HepG2 (cell line): ENCODE measurements around the gene MRPL18. TPM values are rescaled to one million over a fixed set of nuclear protein-coding genes. Genes with fewer than 3 reads are reported as not detected.

Source experiments
- CCDC6 ChIP-seq: sonication (generic); formaldehyde crosslinking; IDR thresholded peaks from 2 replicates; pipeline ENCODE4 v1.8.1; 2022; ENCODE audit warnings: mild to moderate bottlenecking, missing genetic modification reagents, moderate library complexity
- FOXC1 ChIP-seq: sonication (generic); formaldehyde crosslinking; IDR thresholded peaks from 2 replicates; pipeline ENCODE4 v1.8.0; 2022; ENCODE audit warnings: mild to moderate bottlenecking, missing genetic modification reagents, borderline replicate concordance
- GATAD1 ChIP-seq: IDR thresholded peaks from 2 replicates; pipeline ENCODE4 v1.6.1; 2016; ENCODE audit warnings: missing genetic modification reagents, missing compliant biosample characterization
- HNRNPL ChIP-seq: fragments of 200-400 bp; formaldehyde crosslinking; IDR thresholded peaks from 2 replicates; pipeline ENCODE4 v1.6.1; 2017; ENCODE audit warnings: mild to moderate bottlenecking, low read depth, low read length
- HOXA7 ChIP-seq: sonication (generic); formaldehyde crosslinking; IDR thresholded peaks from 2 replicates; pipeline ENCODE4 v1.8.1; 2022; ENCODE audit warnings: mild to moderate bottlenecking, missing genetic modification reagents, moderate library complexity
- JUN ChIP-seq: sonication (generic); formaldehyde crosslinking; IDR thresholded peaks from 2 replicates; pipeline ENCODE4 v1.4.0; 2020; ENCODE audit warnings: mild to moderate bottlenecking, missing genetic modification reagents
- MAFK ChIP-seq, 2 experiments: IDR thresholded peaks in 1 of 2; conservative IDR thresholded peaks in 1 of 2; 2 replicates each; pipeline ENCODE4 v1.6.1; 2011; ENCODE audit warnings: improper control_type of control experiment in 2 of 2, low read length in 2 of 2
- MLX ChIP-seq: IDR thresholded peaks from 2 replicates; pipeline ENCODE4 v1.6.1; 2016
- PCBP1 ChIP-seq: fragments of 200-400 bp; formaldehyde crosslinking; IDR thresholded peaks from 2 replicates; pipeline ENCODE4 v1.6.1; 2017; ENCODE audit warnings: mild to moderate bottlenecking, low read depth, low read length, borderline replicate concordance
- POGZ ChIP-seq: sonication (generic); formaldehyde crosslinking; IDR thresholded peaks from 2 replicates; pipeline ENCODE4 v1.4.0; 2020; ENCODE audit warnings: mild to moderate bottlenecking, missing genetic modification reagents
- SIN3A ChIP-seq: IDR thresholded peaks from 2 replicates; pipeline ENCODE4 v1.6.1; 2011; ENCODE audit warnings: low read depth, mild to moderate bottlenecking, control low read depth, low read length, borderline replicate concordance
- SP140L ChIP-seq: sonication (generic); formaldehyde crosslinking; IDR thresholded peaks from 2 replicates; pipeline ENCODE4 v1.4.0; 2020; ENCODE audit warnings: missing genetic modification reagents, borderline replicate concordance
- ZBTB8A ChIP-seq: sonication (generic); formaldehyde crosslinking; IDR thresholded peaks from 2 replicates; pipeline ENCODE4 v1.4.0; 2020; ENCODE audit warnings: mild to moderate bottlenecking, low read depth, missing genetic modification reagents, borderline replicate concordance
- ZFP62 ChIP-seq: sonication (generic); formaldehyde crosslinking; IDR thresholded peaks from 2 replicates; pipeline ENCODE4 v1.4.0; 2020; ENCODE audit warnings: missing genetic modification reagents
- ZMYM4 ChIP-seq: sonication (generic); formaldehyde crosslinking; IDR thresholded peaks from 2 replicates; pipeline ENCODE4 v1.8.1; 2023; ENCODE audit warnings: mild to moderate bottlenecking, missing genetic modification reagents
- ZNF124 ChIP-seq: sonication (generic); formaldehyde crosslinking; IDR thresholded peaks from 2 replicates; pipeline ENCODE4 v1.4.0; 2020; ENCODE audit warnings: missing genetic modification reagents
- ZNF326 ChIP-seq: sonication (generic); formaldehyde crosslinking; IDR thresholded peaks from 2 replicates; pipeline ENCODE4 v1.4.0; 2020; ENCODE audit warnings: missing genetic modification reagents, borderline replicate concordance
- ZNF501 ChIP-seq: sonication (generic); formaldehyde crosslinking; IDR thresholded peaks from 2 replicates; pipeline ENCODE4 v1.5.1; 2020; ENCODE audit warnings: mild to moderate bottlenecking, moderate library complexity, missing genetic modification reagents
- ZNF572 ChIP-seq: sonication (generic); formaldehyde crosslinking; IDR thresholded peaks from 2 replicates; pipeline ENCODE4 v1.5.1; 2020; ENCODE audit warnings: mild to moderate bottlenecking, missing genetic modification reagents
- ZNF703 ChIP-seq: sonication (generic); formaldehyde crosslinking; IDR thresholded peaks from 2 replicates; pipeline ENCODE4 v1.5.1; 2020; ENCODE audit warnings: missing genetic modification reagents, mild to moderate bottlenecking, moderate library complexity, borderline replicate concordance
- ZSCAN9 ChIP-seq: IDR thresholded peaks from 2 replicates; pipeline ENCODE4 v1.6.1; 2016; ENCODE audit warnings: borderline replicate concordance
- polyA plus RNA-seq, 8 experiments: library from polyadenylated mRNA; depleted of rRNA in 3 of 8; stranded (reverse) in 7 of 8; unstranded in 1 of 8; fragments of >200 nt; fragmentation: Illumina TruSeq in 4 of 8; extraction: Trizol in 4 of 8; gene quantifications; 2 replicates each; pipeline versions ENCODE4 v1.2.1 to v1.2.3, GENCODE V29; 2011 to 2016; ENCODE audit warnings: low read depth in 4 of 8, missing spikeins in 1 of 8, mixed read lengths in 1 of 8; ENCODE audit not compliant: insufficient read depth in 1 of 8
- total RNA-seq, 5 experiments: library from RNA; depleted of rRNA; stranded (reverse); fragments of >200 nt; fragmentation: Illumina TruSeq; extraction: Trizol; gene quantifications; 2 replicates each; pipeline ENCODE4 v1.2.3, GENCODE V29; 2016; ENCODE audit warnings: low read depth in 1 of 5
- TF ChIP-seq, protein P1 (sequence below): sonication (generic); formaldehyde crosslinking; IDR thresholded peaks from 2 replicates; pipeline ENCODE4 v1.5.1; 2020; ENCODE audit warnings: missing genetic modification reagents, mild to moderate bottlenecking, borderline replicate concordance
- TF ChIP-seq, protein P2 (sequence below): sonication (generic); formaldehyde crosslinking; IDR thresholded peaks from 2 replicates; pipeline ENCODE4 v1.4.0; 2020; ENCODE audit warnings: missing genetic modification reagents, borderline replicate concordance

Gene MRPL18
- total and polyA plus RNA-seq, 2 of the 13 experiments (the other 11 are each of a cell fraction or from before 2014, with no cell fraction given): 85.6 to 176 TPM

- TF ChIP-seq ZNF326: no peak
- TF ChIP-seq JUN (CRISPR knock-in tag): no peak; the same call in 1 of the 2 replicates
- no peak for TF ChIP-seq HOXA7 (CRISPR knock-in tag)
- peak; percentile 97; the same call in 1 of the 2 replicates for TF ChIP-seq ZNF703 (CRISPR knock-in tag)
- TF ChIP-seq, protein P1, sequence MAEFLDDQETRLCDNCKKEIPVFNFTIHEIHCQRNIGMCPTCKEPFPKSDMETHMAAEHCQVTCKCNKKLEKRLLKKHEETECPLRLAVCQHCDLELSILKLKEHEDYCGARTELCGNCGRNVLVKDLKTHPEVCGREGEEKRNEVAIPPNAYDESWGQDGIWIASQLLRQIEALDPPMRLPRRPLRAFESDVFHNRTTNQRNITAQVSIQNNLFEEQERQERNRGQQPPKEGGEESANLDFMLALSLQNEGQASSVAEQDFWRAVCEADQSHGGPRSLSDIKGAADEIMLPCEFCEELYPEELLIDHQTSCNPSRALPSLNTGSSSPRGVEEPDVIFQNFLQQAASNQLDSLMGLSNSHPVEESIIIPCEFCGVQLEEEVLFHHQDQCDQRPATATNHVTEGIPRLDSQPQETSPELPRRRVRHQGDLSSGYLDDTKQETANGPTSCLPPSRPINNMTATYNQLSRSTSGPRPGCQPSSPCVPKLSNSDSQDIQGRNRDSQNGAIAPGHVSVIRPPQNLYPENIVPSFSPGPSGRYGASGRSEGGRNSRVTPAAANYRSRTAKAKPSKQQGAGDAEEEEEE: no peak; the same call in 1 of the 2 replicates
- no peak for TF ChIP-seq ZFP62 (CRISPR knock-in tag)
- TF ChIP-seq CCDC6: peak; percentile 95
- no peak; the same call in none of the 2 replicates for TF ChIP-seq ZBTB8A (CRISPR knock-in tag)
- peak; percentile 86; the same call in 1 of the 2 replicates for TF ChIP-seq ZSCAN9 (CRISPR knock-in tag)
- TF ChIP-seq MLX (CRISPR knock-in tag): no peak
- TF ChIP-seq SP140L (CRISPR knock-in tag): no peak; the same call in 1 of the 2 replicates
- TF ChIP-seq ZNF501 (CRISPR knock-in tag): peak; percentile 73
- peak; percentile 96 for TF ChIP-seq POGZ (CRISPR knock-in tag)
- TF ChIP-seq FOXC1 (CRISPR knock-in tag): peak; percentile 82; the same call in 1 of the 2 replicates
- TF ChIP-seq ZMYM4 (CRISPR knock-in tag): no peak
- TF ChIP-seq ZNF572: peak; percentile 63; the same call in 1 of the 2 replicates
- TF ChIP-seq MAFK (conservative IDR thresholded peaks at IDR 0.05 in 1 of 2, IDR thresholded peaks at IDR 0.05 in 1 of 2; ENCODE audit: low read length in 2 of 2): no peak
- TF ChIP-seq, protein P2, sequence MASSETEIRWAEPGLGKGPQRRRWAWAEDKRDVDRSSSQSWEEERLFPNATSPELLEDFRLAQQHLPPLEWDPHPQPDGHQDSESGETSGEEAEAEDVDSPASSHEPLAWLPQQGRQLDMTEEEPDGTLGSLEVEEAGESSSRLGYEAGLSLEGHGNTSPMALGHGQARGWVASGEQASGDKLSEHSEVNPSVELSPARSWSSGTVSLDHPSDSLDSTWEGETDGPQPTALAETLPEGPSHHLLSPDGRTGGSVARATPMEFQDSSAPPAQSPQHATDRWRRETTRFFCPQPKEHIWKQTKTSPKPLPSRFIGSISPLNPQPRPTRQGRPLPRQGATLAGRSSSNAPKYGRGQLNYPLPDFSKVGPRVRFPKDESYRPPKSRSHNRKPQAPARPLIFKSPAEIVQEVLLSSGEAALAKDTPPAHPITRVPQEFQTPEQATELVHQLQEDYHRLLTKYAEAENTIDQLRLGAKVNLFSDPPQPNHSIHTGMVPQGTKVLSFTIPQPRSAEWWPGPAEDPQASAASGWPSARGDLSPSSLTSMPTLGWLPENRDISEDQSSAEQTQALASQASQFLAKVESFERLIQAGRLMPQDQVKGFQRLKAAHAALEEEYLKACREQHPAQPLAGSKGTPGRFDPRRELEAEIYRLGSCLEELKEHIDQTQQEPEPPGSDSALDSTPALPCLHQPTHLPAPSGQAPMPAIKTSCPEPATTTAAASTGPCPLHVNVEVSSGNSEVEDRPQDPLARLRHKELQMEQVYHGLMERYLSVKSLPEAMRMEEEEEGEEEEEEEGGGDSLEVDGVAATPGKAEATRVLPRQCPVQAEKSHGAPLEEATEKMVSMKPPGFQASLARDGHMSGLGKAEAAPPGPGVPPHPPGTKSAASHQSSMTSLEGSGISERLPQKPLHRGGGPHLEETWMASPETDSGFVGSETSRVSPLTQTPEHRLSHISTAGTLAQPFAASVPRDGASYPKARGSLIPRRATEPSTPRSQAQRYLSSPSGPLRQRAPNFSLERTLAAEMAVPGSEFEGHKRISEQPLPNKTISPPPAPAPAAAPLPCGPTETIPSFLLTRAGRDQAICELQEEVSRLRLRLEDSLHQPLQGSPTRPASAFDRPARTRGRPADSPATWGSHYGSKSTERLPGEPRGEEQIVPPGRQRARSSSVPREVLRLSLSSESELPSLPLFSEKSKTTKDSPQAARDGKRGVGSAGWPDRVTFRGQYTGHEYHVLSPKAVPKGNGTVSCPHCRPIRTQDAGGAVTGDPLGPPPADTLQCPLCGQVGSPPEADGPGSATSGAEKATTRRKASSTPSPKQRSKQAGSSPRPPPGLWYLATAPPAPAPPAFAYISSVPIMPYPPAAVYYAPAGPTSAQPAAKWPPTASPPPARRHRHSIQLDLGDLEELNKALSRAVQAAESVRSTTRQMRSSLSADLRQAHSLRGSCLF (CRISPR knock-in tag): no peak
- peak; percentile 92 for TF ChIP-seq SIN3A
- TF ChIP-seq HNRNPL: no peak
- no peak for TF ChIP-seq ZNF124
- TF ChIP-seq PCBP1: peak; percentile 27; the same call in 1 of the 2 replicates
- TF ChIP-seq GATAD1 (CRISPR knock-in tag): peak; percentile 74
Observed at GRCh38 chr6:159761873-159762680, 28.2 kb upstream of the MRPL18 start, which contains the start of gene ACAT2 (continued).
